IPS DF 6.9 (cell line): ENCODE data around the gene ZNF611.

ENCODE experiments used
- DNase-seq: peaks from one replicate; pipeline ENCODE4 v3.0.0-alpha.2; 2013; ENCODE audit warnings: low read depth, low spot score
- H3K27ac ChIP-seq: one replicate; pipeline ENCODE4 v1.5.1; 2013; ENCODE audit warnings: low read length, control low read depth
- H3K27me3 ChIP-seq: 2 replicates; pipeline ENCODE4 v1.6.1; 2013; ENCODE audit warnings: mild to moderate bottlenecking, low read length; ENCODE audit not compliant: control insufficient read depth, insufficient read depth
- H3K36me3 ChIP-seq: 2 replicates; pipeline ENCODE4 v1.6.1; 2013; ENCODE audit warnings: low read length; ENCODE audit not compliant: control insufficient read depth, insufficient read depth
- H3K4me1 ChIP-seq: 2 replicates; pipeline ENCODE4 v1.6.1; 2013; ENCODE audit warnings: low read length; ENCODE audit not compliant: control insufficient read depth, insufficient read depth
- H3K4me3 ChIP-seq: 2 replicates; pipeline ENCODE4 v1.5.1; 2013; ENCODE audit warnings: mild to moderate bottlenecking, low read length
- H3K9me3 ChIP-seq: 2 replicates; pipeline ENCODE4 v1.6.1; 2013; ENCODE audit warnings: low read length, inconsistent platforms; ENCODE audit not compliant: control insufficient read depth, insufficient read depth
- WGBS: extraction: QIAGEN DNeasy Blood & Tissue Kit; methylation state at CpG from one replicate; pipeline ENCODE4 v1.1.7; 2013; ENCODE audit warnings: mixed read lengths, missing lambda C conversion rate; ENCODE audit not compliant: insufficient read length, insufficient coverage; 5-methylcytosine and 5-hydroxymethylcytosine counted together

Gene ZNF611

DNA sequence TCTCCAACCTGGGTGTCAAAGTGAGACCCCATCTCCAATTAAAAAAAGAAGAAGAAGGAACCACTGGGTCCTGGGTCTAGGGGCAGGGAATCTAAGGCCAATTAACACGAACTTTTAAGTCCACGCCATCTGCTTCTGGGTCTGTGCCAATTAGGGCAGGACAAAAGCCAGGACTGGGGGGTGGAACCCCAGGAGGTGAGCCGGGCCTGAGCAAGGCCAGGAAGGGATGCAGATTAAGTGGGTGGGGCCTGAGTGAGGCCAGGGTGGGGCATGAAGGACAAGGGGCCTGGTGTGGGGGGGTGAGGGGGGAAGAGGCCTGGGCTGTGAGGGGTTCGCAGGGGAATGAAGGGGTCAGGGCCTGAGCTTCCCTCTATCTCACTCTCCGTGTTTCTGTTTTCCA is 70.4 kb downstream of the ZNF611 start:
- no peak for DNase-seq
- H3K9me3 ChIP-seq: no peaks in the 10 kb centered on the region
- H3K27me3 ChIP-seq: no peaks in the 10 kb centered on the region
- no peak overlapping the region for H3K27ac ChIP-seq
- no peak overlapping the region for H3K4me3 ChIP-seq
- no CpG with 5 or more reads among the region's 5 CpGs for WGBS
- no peaks in the 10 kb centered on the region for H3K36me3 ChIP-seq
- peaks cover 3% of the 10 kb centered on the region for H3K4me1 ChIP-seq

DNA sequence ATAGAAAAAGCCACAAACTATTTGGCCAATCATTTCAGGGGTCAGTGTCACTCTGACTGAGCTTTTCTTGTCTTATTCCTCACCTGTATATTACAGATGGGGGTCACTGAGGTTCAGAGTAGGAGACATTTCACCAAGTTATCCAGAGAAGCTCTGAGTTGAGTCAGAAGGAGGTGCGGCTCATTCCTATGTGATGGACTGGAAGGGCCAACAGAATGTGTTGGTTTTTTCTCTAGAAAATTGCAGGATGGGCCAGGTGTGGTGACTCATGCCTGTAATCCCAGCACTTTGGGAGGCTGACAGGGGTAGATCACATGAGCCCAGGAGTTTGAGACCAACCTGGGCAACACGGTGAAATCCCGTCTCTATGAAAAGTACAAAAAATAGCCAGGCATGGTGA is 72.2 kb downstream of the ZNF611 start:
- Histone ChIP-seq H3K9me3 (no peaks in the 10 kb centered on the region), H3K4me1 (peaks cover 3% of the 10 kb centered on the region), H3K36me3 (no peaks in the 10 kb centered on the region), H3K4me3 (no peak overlapping the region), H3K27ac (no peak overlapping the region), H3K27me3 (no peaks in the 10 kb centered on the region)
- no peak for DNase-seq
- no CpG with 5 or more reads among the region's 3 CpGs for WGBS

DNA sequence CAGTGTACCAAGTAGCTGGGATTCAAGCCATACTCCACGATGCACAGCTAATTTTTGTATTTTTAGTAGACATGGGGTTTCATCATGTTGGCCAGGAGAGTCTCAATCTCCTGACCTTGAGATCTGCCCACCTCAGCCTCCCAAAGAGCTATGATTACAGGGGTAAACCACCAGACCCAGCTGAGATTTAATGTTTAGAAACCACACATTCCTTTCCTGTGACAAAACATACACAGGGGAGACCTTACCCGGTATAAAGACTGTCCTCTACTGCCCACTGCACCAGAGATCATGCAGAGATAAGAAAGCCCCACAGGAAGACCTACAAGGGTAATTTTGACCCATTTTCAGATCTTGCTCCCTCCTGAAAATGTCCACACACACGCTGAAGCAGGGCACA is 73.9 kb downstream of the ZNF611 start:
- H3K27ac ChIP-seq: no peak overlapping the region
- H3K27me3 ChIP-seq: no peaks in the 10 kb centered on the region
- H3K36me3 ChIP-seq: no peaks in the 10 kb centered on the region
- no peak overlapping the region for H3K4me3 ChIP-seq
- no peaks in the 10 kb centered on the region for H3K9me3 ChIP-seq
- peaks cover 3% of the 10 kb centered on the region for H3K4me1 ChIP-seq
- no CpG with 5 or more reads among the region's 3 CpGs for WGBS
- no peak for DNase-seq

DNA sequence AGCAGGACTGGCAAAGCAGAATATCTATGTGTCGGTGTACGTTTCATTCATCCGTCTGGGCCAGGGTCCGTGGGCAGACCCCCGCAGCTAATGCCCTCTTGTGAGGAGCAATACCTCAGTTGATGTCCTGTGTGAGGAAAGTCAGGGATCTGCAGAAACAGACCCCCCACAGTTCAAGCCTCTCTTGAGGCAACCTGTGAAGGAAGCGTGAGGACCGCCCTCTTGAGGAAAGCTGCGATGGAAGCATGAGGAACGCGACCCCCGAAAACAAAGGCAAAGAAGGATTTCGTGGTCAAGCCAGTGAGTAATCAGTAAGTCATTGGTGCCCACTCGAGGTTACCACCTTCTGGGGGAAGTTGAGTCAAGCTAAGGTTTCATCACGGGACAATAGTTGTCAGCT is 75.8 kb downstream of the ZNF611 start:
- H3K36me3 ChIP-seq: no peaks in the 10 kb centered on the region
- H3K27me3 ChIP-seq: no peaks in the 10 kb centered on the region
- WGBS: no CpG with 5 or more reads among the region's 14 CpGs
- H3K27ac ChIP-seq: no peak overlapping the region
- H3K4me3 ChIP-seq: no peak overlapping the region
- no peaks in the 10 kb centered on the region for H3K9me3 ChIP-seq
- no peak for DNase-seq
- H3K4me1 ChIP-seq: no peaks in the 10 kb centered on the region

DNA sequence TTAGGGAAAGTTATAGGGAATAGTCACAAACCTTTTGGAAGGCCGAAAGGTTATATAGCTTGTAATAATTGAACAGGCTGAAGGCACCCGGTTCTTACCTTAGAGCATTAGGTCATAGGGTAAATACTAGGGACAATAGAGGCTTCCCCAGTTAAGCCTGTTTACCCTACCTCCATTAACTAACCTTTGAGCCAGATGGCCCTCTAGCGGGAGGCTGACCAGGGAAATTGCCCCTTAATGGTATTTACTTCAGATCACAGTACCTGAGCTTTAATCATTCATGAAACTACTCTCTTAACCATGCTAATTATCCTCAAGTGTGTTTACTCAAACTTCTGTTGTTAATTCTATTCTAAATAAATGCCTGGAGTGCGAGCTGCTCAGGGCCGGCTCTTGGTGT is 76.2 kb downstream of the ZNF611 start:
- H3K27me3 ChIP-seq: no peaks in the 10 kb centered on the region
- no peaks in the 10 kb centered on the region for H3K4me1 ChIP-seq
- no peak for DNase-seq
- no peak overlapping the region for H3K4me3 ChIP-seq
- no peak overlapping the region for H3K27ac ChIP-seq
- no peaks in the 10 kb centered on the region; the same call in 1 of the 2 replicates for H3K36me3 ChIP-seq
- no peaks in the 10 kb centered on the region for H3K9me3 ChIP-seq
- no CpG with 5 or more reads among the region's 5 CpGs for WGBS

DNA sequence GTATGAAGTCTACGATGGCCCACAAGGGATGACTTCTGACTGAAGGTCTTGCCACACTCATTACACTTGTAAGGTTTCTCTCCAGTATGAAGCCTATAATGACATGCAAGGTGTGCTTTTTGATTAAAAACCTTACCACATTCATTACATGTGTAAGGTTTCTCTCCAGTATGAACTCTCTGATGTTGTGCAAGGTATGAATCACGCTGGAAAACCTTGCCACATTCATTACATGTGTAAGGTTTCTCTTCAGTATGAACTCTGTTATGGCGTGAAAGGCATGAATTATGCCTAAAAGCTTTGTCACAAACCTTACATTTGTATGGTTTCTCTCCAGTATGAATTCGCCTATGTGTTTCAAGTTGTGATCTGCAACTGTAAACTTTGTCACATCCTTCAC is 81.7 kb downstream of the ZNF611 start:
- WGBS: no CpG with 5 or more reads among the region's 4 CpGs
- Histone ChIP-seq H3K4me3 (no peak overlapping the region), H3K4me1 (no peaks in the 10 kb centered on the region), H3K9me3 (no peaks in the 10 kb centered on the region), H3K27ac (no peak overlapping the region), H3K36me3 (peaks cover 2% of the 10 kb centered on the region; the same call in 1 of the 2 replicates), H3K27me3 (no peaks in the 10 kb centered on the region)
- no peak for DNase-seq
